Measurements from ENCODE around the gene TMEM80.

Gene TMEM80

GRCh38 chr11:679271-680207 lies 16.1 kb upstream of the TMEM80 start:
- no peak overlapping the region for H3K4me3 ChIP-seq (replicated peaks; ENCODE audit: low read depth, low read length)
- no peak for TF ChIP-seq CTCF (IDR thresholded peaks at IDR 0.05; ENCODE audit: low read length, missing control alignments)
- DNase-seq (ENCODE audit: low read depth): no peak

- no peak for DNase-seq (ENCODE audit: low read depth)
- TF ChIP-seq CTCF (IDR thresholded peaks at IDR 0.05; ENCODE audit: low read length, missing control alignments): no peak
These were observed 15.1 kb upstream of the TMEM80 start for GRCh38 chr11:680476-680875.

GRCh38 chr11:680970-681369 lies 14.6 kb upstream of the TMEM80 start:
- TF ChIP-seq CTCF (IDR thresholded peaks at IDR 0.05; ENCODE audit: low read length, missing control alignments): no peak
- DNase-seq (ENCODE audit: low read depth): no peak
- H3K4me3 ChIP-seq (replicated peaks; ENCODE audit: low read depth, low read length): no peak overlapping the region

More at GRCh38 chr11:680476-680875, 15.1 kb upstream of the TMEM80 start:
- H3K4me3 ChIP-seq (replicated peaks; ENCODE audit: low read depth, low read length): no peak overlapping the region

GRCh38 chr11:686451-687243 lies 9.0 kb upstream of the TMEM80 start:
- no peak for DNase-seq (ENCODE audit: low read depth)
- no peak for TF ChIP-seq CTCF (IDR thresholded peaks at IDR 0.05; ENCODE audit: low read length, missing control alignments)
- no peak overlapping the region for H3K4me3 ChIP-seq (replicated peaks; ENCODE audit: low read depth, low read length)

- no peak for DNase-seq (ENCODE audit: low read depth)
- no peak overlapping the region for H3K4me3 ChIP-seq (replicated peaks; ENCODE audit: low read depth, low read length)
- TF ChIP-seq CTCF (IDR thresholded peaks at IDR 0.05; ENCODE audit: low read length, missing control alignments): no peak
These were observed 7.9 kb upstream of the TMEM80 start for GRCh38 chr11:687751-688150.

GRCh38 chr11:688681-689080 lies 6.9 kb upstream of the TMEM80 start:
- no peak for TF ChIP-seq CTCF (IDR thresholded peaks at IDR 0.05; ENCODE audit: low read length, missing control alignments)
- no peak for DNase-seq (ENCODE audit: low read depth)
- H3K4me3 ChIP-seq (replicated peaks; ENCODE audit: low read depth, low read length): no peak overlapping the region
